ENCODE measurements around the gene SGPL1. TPM values are rescaled to one million over a fixed set of nuclear protein-coding genes. Genes with fewer than 3 reads are reported as not detected.

The SGPL1 gene
- total RNA-seq, 6 experiments from 2014 or later: 33.2 to 50.1 (median 38.0) TPM

DNA sequence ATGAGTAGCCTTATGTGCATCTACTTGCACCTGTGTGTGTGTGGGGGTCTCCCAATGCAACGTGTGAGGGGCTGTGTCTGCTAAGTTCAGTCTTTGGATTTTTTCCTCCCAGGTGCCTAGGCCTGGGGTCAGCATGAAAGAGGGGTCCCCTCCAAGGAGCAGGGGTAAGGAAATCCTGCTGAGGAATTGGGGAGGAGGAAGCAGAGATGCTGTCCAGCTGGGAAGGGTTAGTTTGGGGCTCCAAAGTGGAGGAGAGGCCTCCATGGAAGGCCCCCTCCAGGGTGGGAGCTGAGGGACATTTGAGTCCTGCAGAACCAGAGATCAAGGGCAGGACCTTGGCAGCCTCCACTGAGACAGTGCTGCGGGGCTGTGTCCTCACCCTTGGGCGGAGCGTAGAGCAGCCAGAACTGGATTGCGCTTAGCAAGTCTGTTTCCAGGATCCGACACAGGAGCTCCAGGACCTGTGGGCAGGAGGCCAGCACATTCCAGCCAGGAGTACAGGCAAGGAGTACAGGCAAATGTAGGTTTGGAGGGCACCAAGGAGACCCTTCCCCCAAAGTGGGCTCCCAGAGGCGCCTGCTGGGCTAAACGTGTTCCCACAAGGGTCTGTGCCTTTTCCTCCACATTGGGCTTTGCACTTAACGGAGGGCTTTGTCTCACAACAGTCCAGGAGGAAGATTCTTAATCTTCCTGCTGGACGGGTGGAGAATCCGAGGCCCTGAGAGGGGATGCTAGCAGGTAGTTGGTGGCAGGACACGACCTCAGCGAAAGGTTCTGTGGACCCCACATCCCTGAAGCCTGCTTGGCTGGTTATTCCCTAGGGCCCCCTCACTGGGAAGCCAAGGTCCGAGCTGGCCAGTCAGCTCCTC lies 40.7 kb upstream of the SGPL1 start:
- WGBS (ENCODE audit: insufficient coverage, low coverage, low lambda C conversion rate, missing lambda C conversion rate): 19% methylated on average over 2 of the region's 14 CpGs
- peak in 2 of 3 donors; percentile 46 to 79 for DNase-seq
- H3K27ac ChIP-seq: no peak overlapping the region
- no peak for TF ChIP-seq CTCF (IDR thresholded peaks at IDR 0.05)
- TF ChIP-seq POLR2A (IDR thresholded peaks at IDR 0.05): no peak
- no peaks in the 10 kb centered on the region for H3K27me3 ChIP-seq
- H3K9me3 ChIP-seq: no peaks in the 10 kb centered on the region
- no peaks in the 10 kb centered on the region for H3K4me1 ChIP-seq
- no peaks in the 10 kb centered on the region for H3K36me3 ChIP-seq
- H3K4me3 ChIP-seq: no peak overlapping the region
- intact Hi-C loops (cut with DNase I): no loop called here
- ATAC-seq: peak in 3 of 4 donors; percentile 33 to 76 (median 64)

GRCh38 chr10:70775679-70776454 lies 39.9 kb upstream of the SGPL1 start:
- Histone ChIP-seq H3K27ac (no peak overlapping the region), H3K4me1 (no peaks in the 10 kb centered on the region), H3K36me3 (no peaks in the 10 kb centered on the region), H3K4me3 (no peak overlapping the region), H3K27me3 (no peaks in the 10 kb centered on the region), H3K9me3 (no peaks in the 10 kb centered on the region)
- WGBS (ENCODE audit: insufficient coverage, low coverage, low lambda C conversion rate, missing lambda C conversion rate): no CpG with 5 or more reads among the region's 13 CpGs
- ATAC-seq: no peak
- intact Hi-C loops (cut with DNase I): no loop called here
- TF ChIP-seq POLR2A (IDR thresholded peaks at IDR 0.05) (no peak), CTCF (IDR thresholded peaks at IDR 0.05) (no peak)
- no peak for DNase-seq

- no peaks in the 10 kb centered on the region for H3K36me3 ChIP-seq
- ATAC-seq: no peak
- no peak overlapping the region for H3K4me3 ChIP-seq
- no peaks in the 10 kb centered on the region for H3K9me3 ChIP-seq
- H3K27ac ChIP-seq: no peak overlapping the region
- WGBS (ENCODE audit: insufficient coverage, low coverage, low lambda C conversion rate, missing lambda C conversion rate): no CpG with 5 or more reads among the region's 11 CpGs
- no peaks in the 10 kb centered on the region for H3K27me3 ChIP-seq
- no peaks in the 10 kb centered on the region for H3K4me1 ChIP-seq
- no peak for TF ChIP-seq POLR2A (IDR thresholded peaks at IDR 0.05)
- TF ChIP-seq CTCF (IDR thresholded peaks at IDR 0.05): no peak
- intact Hi-C loops (cut with DNase I): no loop called here
- no peak for DNase-seq
Observed at GRCh38 chr10:70776455-70777005, 39.2 kb upstream of the SGPL1 start.

DNA sequence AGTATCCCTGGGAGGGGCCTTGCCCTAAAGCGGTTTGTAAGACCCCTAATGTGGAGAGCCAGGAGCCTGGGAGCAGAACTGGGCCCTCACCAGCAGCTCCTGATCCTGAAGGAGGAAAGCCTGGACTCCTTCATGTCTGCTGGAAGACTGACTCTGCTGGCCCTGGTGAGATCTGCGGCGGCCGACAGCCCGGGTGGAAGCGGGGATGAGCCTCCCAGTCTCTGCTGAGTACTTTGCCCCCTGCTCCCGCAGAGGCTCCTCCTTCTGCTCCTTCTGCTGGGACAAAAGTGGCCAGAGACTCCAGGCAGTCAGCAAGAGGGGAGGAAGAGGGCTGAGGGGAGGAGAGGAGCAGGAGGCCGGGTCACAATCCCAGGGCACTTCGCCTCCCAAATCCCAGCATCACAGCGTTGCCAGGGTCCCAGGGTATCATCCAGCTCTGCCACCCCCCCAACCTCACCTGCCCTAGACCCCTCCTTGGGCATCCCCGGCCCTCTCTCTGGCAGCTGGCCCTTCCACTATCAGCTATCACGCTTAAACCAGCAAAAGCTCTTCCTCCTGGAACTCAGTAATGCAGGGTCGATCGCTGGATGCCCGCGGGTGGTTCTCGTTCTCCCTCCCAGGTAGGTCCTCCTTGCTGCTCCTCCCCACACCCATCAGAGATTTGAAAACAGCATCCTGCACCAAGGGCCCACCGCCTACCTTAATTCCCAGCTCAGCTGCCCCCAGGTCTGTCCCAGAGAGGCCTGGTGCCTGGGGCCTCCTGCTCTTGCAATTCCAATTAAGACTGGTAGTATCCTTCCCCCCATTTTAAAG lies 38.5 kb upstream of the SGPL1 start:
- WGBS (ENCODE audit: insufficient coverage, low coverage, low lambda C conversion rate, missing lambda C conversion rate): 92% methylated on average over 5 of the region's 18 CpGs
- TF ChIP-seq CTCF (IDR thresholded peaks at IDR 0.05): no peak
- no peak for TF ChIP-seq POLR2A (IDR thresholded peaks at IDR 0.05)
- no peaks in the 10 kb centered on the region for H3K36me3 ChIP-seq
- DNase-seq (no peak), ATAC-seq (no peak)
- intact Hi-C loops (cut with DNase I): no loop called here
- no peak overlapping the region for H3K4me3 ChIP-seq
- H3K27ac ChIP-seq: no peak overlapping the region
- no peaks in the 10 kb centered on the region for H3K4me1 ChIP-seq
- H3K27me3 ChIP-seq: no peaks in the 10 kb centered on the region
- no peaks in the 10 kb centered on the region for H3K9me3 ChIP-seq
